Adrenal gland (tissue), 12 donors: ENCODE results near the gene MARCHF3. TPM values are rescaled to one million over a fixed set of nuclear protein-coding genes. Genes with fewer than 3 reads are reported as not detected.
"Not testable (repeated sequence)": the region's sequence is repeated elsewhere in the genome, so short reads cannot be mapped to it uniquely, and the experiment has no call there.

ENCODE experiments used
- DNase-seq, 7 donors: peaks; one replicate each; pipeline ENCODE4 v3.0.0-alpha.2; 2019 to 2020
- H3K27ac ChIP-seq, 5 donors: fragments of 200-600 bp; sonication (generic) in 4 of 5; 1 replicate in 3 of 5; 2 replicates in 2 of 5; pipeline versions ENCODE4 v1.5.1 to v1.8.0; 2016 to 2020; ENCODE audit warnings: mild to moderate bottlenecking in 1 of 5
- H3K27me3 ChIP-seq: fragments of 200-600 bp; 2 replicates; pipeline ENCODE4 v1.8.0; 2021
- H3K36me3 ChIP-seq, 2 donors: fragments of 200-600 bp; replicated peaks in 1 of 2; 1 replicate in 1 of 2; 2 replicates in 1 of 2; pipeline versions ENCODE4 v1.5.1 to v1.8.0; 2018 to 2022
- H3K4me1 ChIP-seq, 2 donors: fragments of 200-600 bp; replicated peaks in 1 of 2; 1 replicate in 1 of 2; 2 replicates in 1 of 2; pipeline versions ENCODE4 v1.5.1 to v1.8.0; 2018 to 2021
- H3K4me3 ChIP-seq, 4 donors: fragments of 200-600 bp; sonication (generic) in 3 of 4; one replicate each; pipeline ENCODE4 v1.5.1; 2016 to 2018
- H3K9me3 ChIP-seq, 3 donors: fragments of 200-600 bp; sonication (generic) in 1 of 3; replicated peaks in 1 of 3; 1 replicate in 2 of 3; 2 replicates in 1 of 3; pipeline versions ENCODE4 v1.5.1 to v1.8.0; 2016 to 2021
- POLR2A ChIP-seq, 2 donors: fragments of 450-650 bp; IDR thresholded peaks; one replicate each; pipeline ENCODE4 v1.6.1; 2017; ENCODE audit warnings: antibody characterized with exemption in 2 of 2, mild to moderate bottlenecking in 2 of 2, moderate library complexity in 1 of 2
- WGBS, 4 donors: extraction: QIAGEN DNeasy Blood & Tissue Kit in 2 of 4; methylation state at CpG; one replicate each; pipeline versions ENCODE4 v1.1.5 to v1.1.7; 2013 to 2017; 5-methylcytosine and 5-hydroxymethylcytosine counted together
- intact Hi-C, 2 donors: fragments of 100-400 bp; cut with DNase I; formaldehyde crosslinking; loops; one replicate each; pipeline versions ENCODE4 v1.14.1 to v1.15.0; 2022 to 2023
- polyA plus RNA-seq, 3 donors: library from polyadenylated mRNA; stranded (reverse); fragments of 200-250 nt in 2 of 3; fragments of 350-450 nt in 1 of 3; fragmentation: Illumina TruSeq in 1 of 3; extraction: RNeasy Lipid Tissue Mini Kit (QIAGEN cat#74804) in 1 of 3; gene quantifications; one replicate each; pipeline ENCODE4 v1.2.3, GENCODE V29; 2013 to 2014
- total RNA-seq, 9 donors: library from RNA; depleted of rRNA in 4 of 9; stranded (reverse); fragments of >200 nt in 4 of 9; fragments of 120-200 nt in 1 of 9; fragmentation: NEBNext Ultra II Directional in 1 of 9; extraction: Animal tissue kit (Norgen Biotek cat#: 25700) in 1 of 9; gene quantifications; one replicate each; pipeline versions ENCODE4 v1.1.0 to v1.2.4, GENCODE V29; 2013 to 2023
- TF ChIP-seq, protein P1 (sequence below), 6 experiments: fragments of 450-650 bp in 4 of 6; fragments of 200-600 bp in 2 of 6; sonication (generic) in 1 of 6; IDR thresholded peaks; 1 replicate in 5 of 6; 2 replicates in 1 of 6; pipeline versions ENCODE4 v1.5.1 to v1.8.0; 2016 to 2021; ENCODE audit warnings: antibody characterized with exemption in 6 of 6, mild to moderate bottlenecking in 2 of 6, moderate library complexity in 1 of 6
- donor health status: healthy with polysubstance abuse.
- donor health status: Bipolar disorder and iron deficiency.
- donor health status: DM: yes; HTN: yes; CAD: no.
- donor health status: DM: no; HTN: no; CAD: no.
- donor health status: DM: no; HTN: no; CAD: no.
- donor health status: DM: yes; HTN: yes; CAD: no.

Gene MARCHF3
- total and polyA plus RNA-seq, 12 donors, result 3.9 to 48.9 (median 12.2) TPM

DNA sequence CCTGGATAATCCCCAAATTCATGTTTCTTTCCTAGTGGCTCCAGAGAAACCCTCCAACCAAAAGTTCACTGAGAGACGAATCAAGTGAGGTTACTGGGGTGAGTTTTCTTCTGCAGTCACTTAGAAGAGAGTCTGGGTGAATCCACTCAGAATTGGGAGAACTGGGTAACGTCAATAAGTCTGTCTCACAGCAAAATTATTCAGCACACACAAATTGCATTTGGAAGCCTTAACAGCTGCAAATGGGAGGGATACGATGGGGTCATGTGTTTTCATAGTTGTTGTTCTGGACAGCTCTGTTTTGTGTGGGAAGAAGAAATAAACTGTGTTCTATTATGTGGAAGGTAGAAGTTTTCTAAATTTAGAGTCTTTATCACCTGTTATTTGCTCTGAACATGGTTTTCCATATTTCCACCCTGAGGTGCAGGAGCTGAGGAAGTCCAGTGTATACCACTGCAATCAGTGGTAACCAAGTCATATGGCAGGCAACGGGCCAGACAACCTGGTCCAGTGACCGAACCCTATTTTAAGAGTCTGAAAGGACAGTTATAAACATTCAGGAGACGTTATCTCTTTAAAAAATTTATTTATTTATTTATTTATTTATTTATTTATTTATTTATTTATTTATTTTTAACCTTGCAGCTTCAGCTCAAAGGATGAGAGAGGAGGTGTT lies 21.9 kb downstream of the MARCHF3 start:
- no peaks in the 10 kb centered on the region for H3K36me3 ChIP-seq
- no peak for DNase-seq
- intact Hi-C loops, result no loop called here
- WGBS, 4 donors, result 82 to 92% (median 86%) methylated on average over 6 of the region's 6 CpGs
- TF ChIP-seq, protein P1, sequence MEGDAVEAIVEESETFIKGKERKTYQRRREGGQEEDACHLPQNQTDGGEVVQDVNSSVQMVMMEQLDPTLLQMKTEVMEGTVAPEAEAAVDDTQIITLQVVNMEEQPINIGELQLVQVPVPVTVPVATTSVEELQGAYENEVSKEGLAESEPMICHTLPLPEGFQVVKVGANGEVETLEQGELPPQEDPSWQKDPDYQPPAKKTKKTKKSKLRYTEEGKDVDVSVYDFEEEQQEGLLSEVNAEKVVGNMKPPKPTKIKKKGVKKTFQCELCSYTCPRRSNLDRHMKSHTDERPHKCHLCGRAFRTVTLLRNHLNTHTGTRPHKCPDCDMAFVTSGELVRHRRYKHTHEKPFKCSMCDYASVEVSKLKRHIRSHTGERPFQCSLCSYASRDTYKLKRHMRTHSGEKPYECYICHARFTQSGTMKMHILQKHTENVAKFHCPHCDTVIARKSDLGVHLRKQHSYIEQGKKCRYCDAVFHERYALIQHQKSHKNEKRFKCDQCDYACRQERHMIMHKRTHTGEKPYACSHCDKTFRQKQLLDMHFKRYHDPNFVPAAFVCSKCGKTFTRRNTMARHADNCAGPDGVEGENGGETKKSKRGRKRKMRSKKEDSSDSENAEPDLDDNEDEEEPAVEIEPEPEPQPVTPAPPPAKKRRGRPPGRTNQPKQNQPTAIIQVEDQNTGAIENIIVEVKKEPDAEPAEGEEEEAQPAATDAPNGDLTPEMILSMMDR (IDR thresholded peaks at IDR 0.05), result no peak
- TF ChIP-seq POLR2A (IDR thresholded peaks at IDR 0.05), result no peak
- peaks cover 0 to 4% of the 10 kb centered on the region in 2 donors for H3K4me1 ChIP-seq
- H3K4me3 ChIP-seq, result no peak overlapping the region
- H3K27me3 ChIP-seq, result no peaks in the 10 kb centered on the region
- no peaks in the 10 kb centered on the region for H3K9me3 ChIP-seq
- no peak overlapping the region for H3K27ac ChIP-seq

DNA sequence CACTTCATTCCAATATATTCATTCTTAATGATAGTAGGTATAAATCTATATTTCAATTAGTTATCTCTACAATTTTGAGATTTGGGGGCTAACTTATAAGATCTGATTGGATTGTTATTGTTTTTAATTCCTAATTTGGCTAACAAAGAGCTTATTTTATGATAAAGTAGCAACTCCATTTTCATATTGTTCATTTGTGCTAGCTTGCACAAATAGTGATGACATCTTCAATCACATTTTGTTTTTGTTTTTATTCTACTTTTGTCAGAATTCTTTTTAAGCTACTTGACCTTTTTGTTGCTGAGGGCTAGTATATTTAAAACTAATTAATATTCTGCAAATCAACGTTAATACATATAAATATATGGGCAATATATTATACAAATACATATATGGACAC lies 22.8 kb downstream of the MARCHF3 start:
- H3K4me1 ChIP-seq, result peaks cover 3 to 4% of the 10 kb centered on the region in 2 donors
- no peak for TF ChIP-seq POLR2A (IDR thresholded peaks at IDR 0.05)
- TF ChIP-seq, protein P1 (IDR thresholded peaks at IDR 0.05), result no peak
- no peaks in the 10 kb centered on the region for H3K9me3 ChIP-seq
- no peak for DNase-seq
- intact Hi-C loops, result no loop called here
- no peak overlapping the region for H3K4me3 ChIP-seq
- no peak overlapping the region for H3K27ac ChIP-seq
- no peaks in the 10 kb centered on the region for H3K36me3 ChIP-seq
- WGBS, 4 donors, result 80 to 95% (median 87%) methylated on average over 1 of the region's 1 CpG
- H3K27me3 ChIP-seq, result no peaks in the 10 kb centered on the region

GRCh38 chr5:127006744-127007143 lies 23.6 kb downstream of the MARCHF3 start:
- TF ChIP-seq, protein P1 (IDR thresholded peaks at IDR 0.05), result no peak
- no peak for TF ChIP-seq POLR2A (IDR thresholded peaks at IDR 0.05)
- intact Hi-C loops, result no loop called here
- Histone ChIP-seq H3K4me3 (no peak overlapping the region), H3K4me1 (peaks cover 4 to 11% of the 10 kb centered on the region in 2 donors), H3K27ac (no peak overlapping the region), H3K9me3 (no peaks in the 10 kb centered on the region), H3K36me3 (no peaks in the 10 kb centered on the region), H3K27me3 (no peaks in the 10 kb centered on the region)
- 44 to 61% (median 56%) methylated on average over 5 of the region's 5 CpGs for WGBS, 4 donors
- no peak for DNase-seq

GRCh38 chr5:127005282-127005681 lies 25.1 kb downstream of the MARCHF3 start:
- H3K4me1 ChIP-seq, result peaks cover 4 to 18% of the 10 kb centered on the region in 2 donors
- WGBS, 4 donors, result 88 to 95% (median 92%) methylated on average over 3 of the region's 3 CpGs

DNA sequence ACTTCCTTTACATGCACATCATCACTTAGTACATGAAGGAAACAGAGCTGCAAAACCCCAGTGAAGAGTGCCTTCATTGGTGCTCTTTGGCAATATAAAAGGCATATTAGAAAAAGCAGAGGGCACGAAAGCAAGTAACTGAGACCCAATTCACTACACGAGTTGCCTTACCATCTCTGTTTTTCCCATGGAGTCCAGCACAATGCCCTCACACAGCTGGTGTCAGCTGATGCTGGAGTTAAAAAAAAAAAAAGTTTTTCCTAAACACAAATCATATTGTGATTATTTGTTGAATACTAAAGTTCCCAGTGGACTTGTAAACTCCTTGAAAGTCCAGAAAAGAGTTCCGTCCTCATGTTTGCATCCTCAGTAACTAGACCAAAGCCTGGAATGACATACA lies 25.6 kb downstream of the MARCHF3 start:
- Histone ChIP-seq H3K9me3 (no peaks in the 10 kb centered on the region), H3K27ac (no peak overlapping the region), H3K4me3 (no peak overlapping the region), H3K4me1 (peaks cover 4 to 18% of the 10 kb centered on the region in 2 donors), H3K27me3 (no peaks in the 10 kb centered on the region), H3K36me3 (no peaks in the 10 kb centered on the region)
- DNase-seq, result no peak
- WGBS, 4 donors, result 87 to 97% (median 92%) methylated on average over 3 of the region's 3 CpGs
- intact Hi-C loops, result no loop called here
- TF ChIP-seq, protein P1 (IDR thresholded peaks at IDR 0.05), result no peak
- TF ChIP-seq POLR2A (IDR thresholded peaks at IDR 0.05), result no peak

More at GRCh38 chr5:127005282-127005681, 25.1 kb downstream of the MARCHF3 start:
- H3K27ac ChIP-seq, H3K9me3 ChIP-seq, H3K36me3 ChIP-seq, H3K27me3 ChIP-seq, intact Hi-C loops, DNase-seq, H3K4me3 ChIP-seq: not testable (repeated sequence)
